Testis (tissue), 2 donors: ENCODE measurements around the gene GNL3.

Source experiments
- POLR2A ChIP-seq: fragments of 450-650 bp; IDR thresholded peaks from one replicate; pipeline ENCODE4 v1.6.1; 2017; ENCODE audit warnings: antibody characterized with exemption, mild to moderate bottlenecking, moderate library complexity
- TF ChIP-seq, protein P1 (sequence below), 3 experiments: fragments of 450-650 bp in 2 of 3; fragments of 200-600 bp in 1 of 3; sonication (generic) in 1 of 3; IDR thresholded peaks; one replicate each; pipeline ENCODE4 v1.5.1; 2016 to 2019; ENCODE audit warnings: antibody characterized with exemption in 3 of 3, mild to moderate bottlenecking in 2 of 3, moderate library complexity in 1 of 3

DNA sequence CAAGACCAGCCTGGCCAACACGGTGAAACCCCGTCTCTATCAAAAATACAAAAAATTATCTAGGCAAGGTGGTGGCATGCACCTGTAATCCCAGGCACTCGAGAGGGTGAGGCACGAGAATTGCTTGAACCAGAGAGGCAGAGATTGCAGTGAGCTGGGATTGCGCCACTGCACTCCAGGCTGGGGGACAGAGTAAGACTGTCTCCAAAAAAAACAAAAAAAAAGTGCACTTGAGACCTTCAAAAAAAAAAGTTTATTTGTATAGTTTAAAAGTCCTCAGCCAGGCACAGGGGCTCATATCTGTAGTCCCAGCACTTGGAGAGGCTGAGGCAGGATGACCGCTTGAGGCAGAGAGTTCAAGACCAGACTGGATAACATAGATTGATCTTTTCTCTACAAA, 2.2 kb upstream of the GNL3 start:
- TF ChIP-seq, protein P1, sequence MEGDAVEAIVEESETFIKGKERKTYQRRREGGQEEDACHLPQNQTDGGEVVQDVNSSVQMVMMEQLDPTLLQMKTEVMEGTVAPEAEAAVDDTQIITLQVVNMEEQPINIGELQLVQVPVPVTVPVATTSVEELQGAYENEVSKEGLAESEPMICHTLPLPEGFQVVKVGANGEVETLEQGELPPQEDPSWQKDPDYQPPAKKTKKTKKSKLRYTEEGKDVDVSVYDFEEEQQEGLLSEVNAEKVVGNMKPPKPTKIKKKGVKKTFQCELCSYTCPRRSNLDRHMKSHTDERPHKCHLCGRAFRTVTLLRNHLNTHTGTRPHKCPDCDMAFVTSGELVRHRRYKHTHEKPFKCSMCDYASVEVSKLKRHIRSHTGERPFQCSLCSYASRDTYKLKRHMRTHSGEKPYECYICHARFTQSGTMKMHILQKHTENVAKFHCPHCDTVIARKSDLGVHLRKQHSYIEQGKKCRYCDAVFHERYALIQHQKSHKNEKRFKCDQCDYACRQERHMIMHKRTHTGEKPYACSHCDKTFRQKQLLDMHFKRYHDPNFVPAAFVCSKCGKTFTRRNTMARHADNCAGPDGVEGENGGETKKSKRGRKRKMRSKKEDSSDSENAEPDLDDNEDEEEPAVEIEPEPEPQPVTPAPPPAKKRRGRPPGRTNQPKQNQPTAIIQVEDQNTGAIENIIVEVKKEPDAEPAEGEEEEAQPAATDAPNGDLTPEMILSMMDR (IDR thresholded peaks at IDR 0.05), result no peak
- TF ChIP-seq POLR2A, result no peak
